Occipital lobe (tissue), 2 donors: ENCODE results near the gene DNASE1L3. TPM values are rescaled to one million over a fixed set of nuclear protein-coding genes. Genes with fewer than 3 reads are reported as not detected.
A peak's percentile ranks its signal among the peaks of the same experiment; 100 is the strongest.

Experiments
- DNase-seq: peaks from one replicate; lab custom pipeline; 2025; lab: John Stamatoyannopoulos, UW
- total RNA-seq: library from RNA; depleted of rRNA; stranded (reverse); fragments of >200 nt; gene quantifications from one replicate; pipeline ENCODE4 v1.2.3, GENCODE V29; 2014

DNASE1L3 gene
- total RNA-seq, 1 donor from 2014 or later, result 0.94 TPM

DNA sequence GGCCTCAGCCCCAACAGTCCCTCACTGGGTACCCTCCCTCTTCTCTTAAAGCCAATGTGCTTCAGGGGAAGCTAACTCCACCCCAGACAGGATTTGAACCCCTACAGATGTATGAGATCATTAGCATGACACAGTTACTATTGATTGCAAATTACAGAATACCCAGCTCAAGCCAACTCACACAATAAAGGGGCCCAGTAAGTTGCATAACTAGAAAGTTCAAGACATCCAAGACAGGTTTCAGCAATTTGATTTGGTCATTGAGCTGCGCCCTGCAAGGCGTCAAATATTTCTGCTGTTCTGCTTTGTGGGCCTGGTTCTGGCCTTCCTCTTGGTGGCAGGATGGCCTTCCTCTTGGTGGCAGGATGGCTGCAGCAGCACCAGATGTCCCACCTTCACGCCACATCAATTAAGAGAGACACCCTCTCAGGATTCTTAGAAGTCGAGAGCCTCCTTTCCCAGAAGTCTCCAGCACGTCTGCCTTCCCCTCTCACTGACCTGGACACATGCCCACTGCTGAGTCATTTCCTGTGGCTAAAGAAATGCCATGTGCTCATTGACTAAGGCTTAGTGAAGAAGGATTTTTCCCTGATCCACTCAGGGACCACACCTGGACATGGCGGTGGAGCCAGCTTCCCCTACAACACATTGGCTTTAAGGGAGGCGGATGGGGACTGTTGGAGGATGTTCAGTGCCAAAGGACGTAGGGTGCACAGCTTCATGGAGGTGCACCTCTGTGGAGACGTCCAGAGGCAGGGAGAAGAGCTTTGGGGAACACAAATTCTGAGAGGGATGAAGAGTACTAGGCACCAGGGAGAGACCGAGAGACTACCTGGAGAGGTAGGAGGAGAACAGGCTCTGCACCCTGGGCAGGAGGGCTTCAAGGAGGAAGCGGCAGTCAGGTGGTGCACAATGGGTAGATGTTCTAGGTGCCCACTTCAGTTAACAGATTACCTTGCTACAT, 49.1 kb downstream of the DNASE1L3 start:
- no peak for DNase-seq

DNA sequence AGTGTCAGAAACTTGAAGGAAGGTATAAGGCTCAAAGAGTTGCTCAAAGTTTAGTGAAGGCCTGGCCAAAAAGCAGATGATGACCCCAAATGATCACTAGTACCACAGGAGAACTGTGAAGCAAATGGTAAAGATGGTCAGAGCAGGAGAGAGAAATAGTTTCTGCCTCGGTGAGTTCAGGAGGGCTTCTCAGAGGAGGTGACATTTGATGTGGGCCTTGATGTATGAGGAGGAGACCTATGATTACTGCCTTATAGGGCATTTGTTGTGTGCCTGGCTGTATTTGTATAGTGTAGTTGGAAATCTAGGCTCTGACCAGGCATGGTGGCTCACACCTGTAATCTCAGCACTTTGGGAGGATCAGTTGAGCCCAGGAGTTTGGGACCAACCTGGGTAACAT, 50.4 kb downstream of the DNASE1L3 start:
- no peak for DNase-seq

DNA sequence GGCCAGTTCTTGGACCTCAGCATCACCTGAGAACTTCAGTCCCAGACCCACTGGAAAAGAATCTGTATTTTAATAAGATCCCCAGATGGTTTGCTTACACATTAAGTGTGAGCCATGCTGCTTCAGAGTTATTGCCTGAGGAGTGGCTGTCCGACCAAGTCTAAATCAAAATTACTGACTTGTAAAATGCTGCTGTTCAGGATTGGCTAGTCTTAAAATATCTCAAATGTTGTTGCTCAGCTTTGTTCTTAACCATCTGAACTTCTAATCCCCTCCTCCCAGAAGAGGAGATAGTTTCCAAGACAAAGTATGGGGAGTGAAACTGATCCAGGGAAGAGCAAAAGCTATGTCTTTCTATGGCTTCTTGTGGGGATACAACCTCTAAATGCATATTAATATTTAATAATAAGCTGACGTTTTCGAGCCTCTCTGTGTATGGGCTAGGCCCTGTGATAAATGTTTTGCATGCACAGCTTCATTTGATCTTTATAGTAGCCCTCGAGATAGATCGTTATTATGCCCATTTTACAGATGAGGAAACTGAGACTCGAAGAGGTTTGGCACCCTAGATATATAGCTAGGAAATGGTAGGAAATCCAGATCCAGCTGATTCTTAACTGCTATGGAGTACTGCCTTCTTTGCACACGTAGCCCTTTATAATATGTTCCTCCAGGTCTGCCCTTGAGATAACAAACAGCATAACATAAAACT, 52.2 kb downstream of the DNASE1L3 start:
- DNase-seq, result no peak

DNA sequence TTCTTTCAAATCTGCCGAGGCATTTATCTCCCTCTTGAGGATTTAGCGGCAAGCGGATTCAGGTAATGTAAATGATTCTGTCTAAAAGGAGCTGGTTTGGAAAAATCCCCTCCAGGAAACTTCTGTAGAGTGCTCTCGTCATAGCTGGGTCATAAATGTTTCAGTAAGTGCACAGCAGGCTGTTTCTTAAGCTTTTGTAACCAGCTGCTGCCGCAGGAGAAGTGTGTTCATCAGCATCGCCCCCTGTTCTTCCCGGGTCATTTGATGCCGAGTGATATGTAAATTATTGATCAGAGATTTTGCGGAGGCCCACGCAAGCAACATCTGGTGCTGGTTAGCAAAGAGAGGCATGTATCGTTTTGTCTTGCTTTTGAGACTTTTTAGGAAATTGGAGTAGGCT, 53.1 kb downstream of the DNASE1L3 start:
- no peak for DNase-seq

DNA sequence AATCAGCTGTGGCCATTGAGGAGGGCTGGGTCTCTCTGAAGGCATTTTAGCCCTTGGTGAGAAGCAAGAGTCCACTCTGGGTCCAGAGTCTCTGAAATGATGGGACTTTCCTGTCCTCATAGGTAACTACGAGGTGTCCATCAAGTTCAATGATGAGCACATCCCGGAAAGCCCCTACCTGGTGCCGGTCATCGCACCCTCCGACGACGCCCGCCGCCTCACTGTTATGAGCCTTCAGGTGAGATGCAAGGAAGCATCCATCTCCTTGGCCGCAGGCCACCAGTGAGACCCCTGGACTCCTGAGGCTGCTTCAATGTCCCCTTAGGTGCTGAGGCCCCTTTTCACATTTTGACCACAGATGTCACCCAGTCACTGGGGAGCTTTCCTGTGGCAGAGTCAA, 54.9 kb downstream of the DNASE1L3 start:
- no peak for DNase-seq

DNA sequence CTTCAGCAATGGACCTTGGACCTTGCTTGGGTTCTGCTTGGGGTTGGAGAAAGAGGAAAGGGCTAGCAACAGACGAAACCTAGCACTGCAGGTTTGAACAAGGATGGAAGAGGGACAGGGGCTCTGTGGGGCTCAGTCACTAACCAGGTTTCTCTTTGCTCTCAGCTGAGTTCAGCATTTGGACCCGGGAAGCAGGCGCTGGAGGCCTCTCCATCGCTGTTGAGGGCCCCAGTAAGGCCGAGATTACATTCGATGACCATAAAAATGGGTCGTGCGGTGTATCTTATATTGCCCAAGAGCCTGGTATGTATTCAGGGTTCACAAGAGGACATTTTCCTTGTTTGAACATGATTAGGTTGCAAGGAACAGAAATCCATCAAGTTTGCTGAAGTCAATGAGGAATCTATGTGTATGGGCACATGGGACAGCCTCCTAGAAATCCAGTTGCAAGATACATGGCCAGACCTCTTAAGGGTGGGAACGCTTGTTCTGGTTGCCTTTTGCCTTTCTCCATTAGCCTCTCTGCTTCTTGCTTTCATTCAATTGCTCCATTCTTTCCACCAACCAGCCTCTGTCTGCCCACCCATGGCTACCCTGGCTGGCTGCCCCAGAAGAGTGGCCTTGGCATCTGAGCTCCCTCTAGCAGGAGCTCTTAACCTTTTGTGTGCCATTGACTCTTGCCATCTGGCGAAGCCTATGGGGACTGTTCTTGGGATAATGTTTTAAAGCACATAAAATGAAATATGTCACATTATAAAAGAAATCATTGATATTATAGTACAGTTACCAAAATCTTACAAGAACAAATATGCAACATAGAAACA, 55.9 kb downstream of the DNASE1L3 start:
- DNase-seq, result no peak

DNA sequence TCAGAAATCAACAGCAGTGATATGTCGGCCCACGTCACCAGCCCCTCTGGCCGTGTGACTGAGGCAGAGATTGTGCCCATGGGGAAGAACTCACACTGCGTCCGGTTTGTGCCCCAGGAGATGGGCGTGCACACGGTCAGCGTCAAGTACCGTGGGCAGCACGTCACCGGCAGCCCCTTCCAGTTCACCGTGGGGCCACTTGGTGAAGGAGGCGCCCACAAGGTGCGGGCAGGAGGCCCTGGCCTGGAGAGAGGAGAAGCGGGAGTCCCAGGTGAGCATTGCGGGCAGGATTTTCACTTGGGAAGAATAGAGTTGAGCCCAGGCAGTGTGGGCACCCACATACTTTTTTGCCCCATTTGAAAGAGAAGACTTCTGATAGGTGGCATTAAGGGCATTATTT, 57.4 kb downstream of the DNASE1L3 start:
- DNase-seq, result no peak

DNA sequence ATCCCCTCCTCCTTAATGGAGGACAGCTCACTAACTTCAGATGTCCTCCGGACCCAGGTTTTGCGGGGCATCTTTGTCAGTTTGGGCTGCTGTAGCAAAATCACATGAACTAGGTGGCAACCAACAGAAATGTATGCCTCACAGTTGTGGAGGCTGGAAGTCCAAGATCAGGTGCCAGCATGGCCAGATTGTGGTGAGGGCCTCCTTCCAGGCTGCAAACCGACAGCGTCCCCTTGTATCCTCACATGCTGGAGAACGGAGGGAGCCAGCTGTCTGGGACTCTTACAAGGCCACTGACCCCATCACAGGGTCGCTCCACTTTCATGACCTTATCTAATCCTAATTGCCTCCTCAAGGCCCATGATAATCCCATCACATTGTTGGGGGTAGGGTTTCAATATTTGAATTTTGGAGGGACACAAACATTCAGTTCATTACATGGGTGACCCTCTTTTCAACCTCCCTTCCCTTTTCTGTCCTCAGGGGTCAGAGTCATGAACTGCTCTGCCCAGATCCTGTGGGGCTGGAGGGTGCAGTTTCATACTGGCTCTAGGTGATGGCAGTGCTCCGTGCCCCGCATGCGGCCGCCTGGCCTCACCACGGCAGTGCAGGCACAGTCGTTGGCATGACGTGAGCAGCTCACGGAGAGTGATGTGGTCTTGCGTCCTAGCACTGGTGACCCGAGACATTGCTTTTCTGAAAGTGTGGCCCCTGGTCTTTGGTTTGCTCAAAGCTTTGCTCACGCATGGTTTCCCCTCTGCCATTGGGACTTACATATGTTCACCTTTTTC, 58.4 kb downstream of the DNASE1L3 start:
- no peak for DNase-seq

DNA sequence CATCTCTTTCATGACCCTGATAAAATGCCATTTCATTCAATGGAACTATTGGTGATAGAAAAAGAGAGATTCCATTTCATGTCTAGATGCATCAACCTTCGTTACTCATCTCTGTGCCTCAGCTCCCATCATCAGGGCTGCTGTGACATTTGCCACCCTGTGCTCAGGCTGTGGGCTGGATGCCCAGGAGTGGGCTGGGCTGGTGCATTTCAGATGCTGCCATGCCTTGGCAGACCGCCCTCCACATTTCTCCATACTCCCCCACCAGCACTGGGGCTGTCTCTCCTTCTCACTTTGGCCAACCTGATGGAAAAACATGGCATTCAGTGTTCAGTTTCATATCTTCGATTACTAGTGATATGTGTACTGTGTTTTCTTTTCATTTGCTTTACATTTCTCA, 59.1 kb downstream of the DNASE1L3 start:
- DNase-seq, result peak; percentile 54

DNA sequence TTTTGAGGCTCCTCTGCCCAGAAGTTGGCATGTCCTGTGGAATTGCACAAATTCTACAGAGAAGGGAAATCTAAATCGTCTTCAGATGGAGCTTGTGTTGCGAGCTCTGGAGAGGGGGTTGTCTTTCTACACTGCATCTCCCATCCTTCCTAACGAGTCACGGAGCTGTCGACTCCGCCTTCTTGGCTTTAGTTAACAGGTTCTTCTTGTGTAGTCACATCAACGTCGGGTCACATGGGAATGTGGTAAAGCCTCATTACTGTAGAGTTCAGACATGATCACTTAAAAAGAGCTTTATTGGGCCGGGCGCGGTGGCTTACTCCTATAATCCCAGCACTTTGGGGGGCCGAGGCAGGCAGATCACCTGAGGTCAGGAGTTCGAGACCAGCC, 60.0 kb downstream of the DNASE1L3 start:
- DNase-seq, result no peak

DNA sequence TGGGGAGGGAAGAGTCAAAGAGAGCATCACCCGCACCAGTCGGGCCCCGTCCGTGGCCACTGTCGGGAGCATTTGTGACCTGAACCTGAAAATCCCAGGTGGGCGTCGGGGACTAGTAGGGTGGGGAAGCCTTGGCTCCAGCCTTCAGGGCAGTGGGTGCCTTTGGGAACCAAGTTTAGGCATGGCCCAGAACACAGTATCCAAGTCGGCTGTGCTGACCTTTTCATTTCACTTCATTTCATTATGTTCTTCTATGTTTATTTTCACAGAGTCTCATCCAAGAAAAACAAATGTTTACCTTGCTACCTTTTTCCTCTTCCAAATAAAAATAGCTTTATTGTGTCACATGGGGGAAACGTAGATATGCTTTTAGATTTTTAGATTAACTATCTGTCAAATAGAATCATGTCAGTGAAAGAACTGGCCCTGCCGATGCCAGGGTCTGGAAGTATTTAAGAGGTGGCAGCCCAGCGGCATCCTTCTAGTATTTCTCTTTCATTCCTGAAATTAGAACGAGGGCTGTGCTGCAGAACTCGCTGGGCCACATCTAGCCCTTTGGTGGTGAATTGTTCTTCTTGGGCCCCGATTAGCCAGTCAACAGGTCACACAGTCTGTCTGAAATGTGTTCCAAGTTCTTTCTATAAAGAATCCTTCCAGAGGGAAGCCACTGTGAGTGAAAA, 60.5 kb downstream of the DNASE1L3 start:
- no peak for DNase-seq

DNA sequence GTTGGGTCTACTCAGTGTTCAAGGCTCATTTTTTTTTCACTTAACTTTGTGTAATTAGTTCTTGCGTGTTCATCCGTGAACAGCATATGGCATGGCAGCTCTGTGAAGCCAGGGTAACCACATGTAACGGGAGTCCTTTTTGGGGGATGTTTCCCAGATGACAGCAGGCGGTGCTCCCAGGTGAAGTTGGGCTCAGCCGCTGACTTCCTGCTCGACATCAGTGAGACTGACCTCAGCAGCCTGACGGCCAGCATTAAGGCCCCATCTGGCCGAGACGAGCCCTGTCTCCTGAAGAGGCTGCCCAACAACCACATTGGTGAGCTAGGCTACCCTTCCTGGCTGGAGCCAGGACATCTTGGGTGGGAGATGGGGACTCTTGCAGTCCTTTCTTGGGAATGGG, 62.7 kb downstream of the DNASE1L3 start:
- no peak for DNase-seq

DNA sequence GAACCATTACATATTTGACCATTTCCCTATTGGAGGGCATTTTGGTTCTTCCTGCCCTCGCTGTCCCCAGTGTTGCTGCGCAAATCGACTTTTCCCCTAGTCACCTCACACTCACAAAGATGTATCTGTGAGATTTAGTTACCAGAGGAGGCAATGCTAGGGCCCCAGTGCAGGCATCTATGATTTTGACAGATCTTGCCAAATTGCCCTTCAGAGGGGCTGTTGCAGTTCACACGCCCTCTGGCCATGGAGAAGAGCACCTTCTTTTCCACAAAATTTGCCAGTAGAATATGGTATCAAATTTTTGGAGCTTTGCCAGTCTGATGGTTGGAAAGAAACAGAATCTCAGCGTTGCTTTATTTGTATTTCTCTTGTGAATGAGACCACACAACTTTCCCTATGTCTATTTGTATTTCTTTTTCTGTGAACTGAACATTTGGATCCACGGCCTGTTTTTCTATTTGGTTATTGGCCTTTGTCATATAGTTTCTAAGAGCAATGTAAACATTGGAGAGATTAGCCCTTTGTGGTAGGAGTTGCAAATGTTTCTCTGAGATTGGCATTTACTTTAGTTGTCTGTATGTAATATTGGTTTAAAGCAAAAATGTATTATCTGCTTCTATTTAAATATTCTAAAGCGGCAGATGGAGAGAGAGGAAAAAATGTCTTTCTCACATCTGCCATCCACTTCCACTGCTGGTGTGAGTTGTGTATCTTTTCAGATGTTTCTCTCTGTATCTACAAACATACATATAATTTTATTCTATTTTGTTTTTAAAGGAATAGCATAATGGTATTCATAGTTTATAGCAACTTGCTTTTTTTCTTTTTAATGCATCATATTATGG, 66.1 kb downstream of the DNASE1L3 start:
- no peak for DNase-seq

DNA sequence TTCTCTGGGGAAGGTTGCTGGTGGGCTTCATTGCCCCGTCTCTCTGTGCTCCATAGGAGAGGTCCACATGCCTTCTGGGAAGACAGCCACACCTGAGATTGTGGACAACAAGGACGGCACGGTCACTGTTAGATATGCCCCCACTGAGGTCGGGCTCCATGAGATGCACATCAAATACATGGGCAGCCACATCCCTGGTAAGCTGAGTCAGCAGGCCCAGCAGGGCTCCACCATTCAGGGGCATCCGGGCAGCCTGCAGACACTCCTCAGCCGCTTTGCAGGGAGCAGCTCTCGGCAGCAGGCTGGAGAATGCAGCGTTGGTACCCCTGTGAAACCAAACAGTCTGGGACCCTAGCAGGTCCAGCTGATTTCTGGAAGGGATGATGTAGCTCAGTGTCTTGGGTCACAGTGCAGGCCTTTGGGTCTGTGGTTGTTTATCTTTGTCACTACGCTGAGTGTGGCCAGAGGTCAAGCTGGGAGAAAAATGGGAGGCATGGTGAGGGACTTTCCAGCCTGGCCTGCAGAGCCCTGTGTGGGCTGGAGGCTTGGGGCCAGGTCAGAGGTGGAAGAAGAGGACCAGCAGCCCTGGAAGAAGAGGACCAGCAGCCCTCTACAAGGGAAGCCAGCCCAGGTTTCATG, 67.2 kb downstream of the DNASE1L3 start:
- DNase-seq, result no peak

Other genes with a start within 250 kb of the DNASE1L3 start
- 27.6 TPM for gene FLNB, start 202.6 kb downstream of the DNASE1L3 start, total RNA-seq
- 30.1 TPM for gene ABHD6, start 26.8 kb upstream of the DNASE1L3 start, total RNA-seq
- gene RPP14, start 95.3 kb upstream of the DNASE1L3 start, total RNA-seq, result 14.2 TPM
- gene HTD2, start 95.5 kb upstream of the DNASE1L3 start, total RNA-seq, result 12.3 TPM
- gene PXK, start 121.9 kb upstream of the DNASE1L3 start, total RNA-seq, result 28.2 TPM
- gene PDHB, start 222.9 kb upstream of the DNASE1L3 start, total RNA-seq, result 52.1 TPM